GM23338 (cell line): Measurements from ENCODE around the gene NEDD4. TPM values are rescaled to one million over a fixed set of nuclear protein-coding genes. Genes with fewer than 3 reads are reported as not detected.

Experiments used
- ATAC-seq: fragments of 200-7000 bp; cut with Tn5 transposase; 3 replicates; pipeline ENCODE4 v1.9.1; 2020
- DNase-seq: peaks from one replicate; pipeline ENCODE4 v3.0.0-alpha.2; 2015; ENCODE audit warnings: low spot score
- H2AFZ ChIP-seq: fragments of 200-600 bp; sonication (generic); 2 replicates; pipeline ENCODE4 v1.8.0; 2016; ENCODE audit warnings: antibody characterized with exemption, mild to moderate bottlenecking, moderate library complexity
- H3F3A ChIP-seq: fragments of 200-600 bp; sonication (generic); replicated peaks from 2 replicates; pipeline ENCODE4 v1.8.0; 2017; ENCODE audit warnings: antibody characterized with exemption, mixed run types, low read depth
- H3K27ac ChIP-seq: fragments of 200-600 bp; sonication (generic); 2 replicates; pipeline ENCODE4 v1.6.1; 2016; ENCODE audit warnings: low read depth
- H3K27me3 ChIP-seq: fragments of 200-600 bp; sonication (generic); 2 replicates; pipeline ENCODE4 v1.8.0; 2016; ENCODE audit warnings: mild to moderate bottlenecking, mixed run types, moderate library complexity; ENCODE audit not compliant: insufficient read depth
- H3K36me3 ChIP-seq: fragments of 200-600 bp; sonication (generic); 2 replicates; pipeline ENCODE4 v1.8.0; 2016; ENCODE audit warnings: mild to moderate bottlenecking; ENCODE audit not compliant: insufficient read depth
- H3K4me1 ChIP-seq: fragments of 200-600 bp; sonication (generic); 2 replicates; pipeline ENCODE4 v1.8.0; 2016; ENCODE audit warnings: mild to moderate bottlenecking, moderate library complexity; ENCODE audit not compliant: insufficient read depth
- H3K4me2 ChIP-seq: fragments of 200-600 bp; sonication (generic); 2 replicates; pipeline ENCODE4 v1.7.1; 2017; ENCODE audit warnings: mixed run types
- H3K4me3 ChIP-seq: fragments of 200-600 bp; sonication (generic); 2 replicates; pipeline ENCODE4 v1.6.1; 2016; ENCODE audit warnings: mixed run types
- H3K79me2 ChIP-seq: fragments of 200-600 bp; sonication (generic); replicated peaks from 2 replicates; pipeline ENCODE4 v1.8.0; 2017; ENCODE audit warnings: mild to moderate bottlenecking; ENCODE audit not compliant: insufficient read depth
- H3K9me2 ChIP-seq: fragments of 200-600 bp; sonication (generic); 2 replicates; pipeline ENCODE4 v1.8.0; 2017; ENCODE audit not compliant: insufficient read depth
- H4K20me1 ChIP-seq: fragments of 200-600 bp; sonication (generic); replicated peaks from 2 replicates; pipeline ENCODE4 v1.8.0; 2017; ENCODE audit warnings: mild to moderate bottlenecking; ENCODE audit not compliant: insufficient read depth
- H3K27ac Mint-ChIP-seq: 2 replicates; pipeline ENCODE4 v1.8.0; 2020; ENCODE audit warnings: inconsistent platforms, mild to moderate bottlenecking, moderate library complexity, mixed read lengths
- H3K27me3 Mint-ChIP-seq: 3 replicates; pipeline ENCODE4 v1.8.0; 2022; ENCODE audit warnings: low read depth, mild to moderate bottlenecking, moderate library complexity, mixed read lengths, inconsistent platforms; ENCODE audit not compliant: insufficient read depth, poor library complexity
- H3K36me3 Mint-ChIP-seq: 3 replicates; pipeline ENCODE4 v1.8.0; 2021; ENCODE audit warnings: low read depth, mild to moderate bottlenecking, inconsistent platforms, moderate library complexity, mixed read lengths
- H3K4me1 Mint-ChIP-seq: 3 replicates; pipeline ENCODE4 v1.8.0; 2020; ENCODE audit warnings: mild to moderate bottlenecking, inconsistent platforms, mixed read lengths
- H3K4me3 Mint-ChIP-seq: 3 replicates; pipeline ENCODE4 v1.8.0; 2021; ENCODE audit warnings: moderate library complexity, mild to moderate bottlenecking, inconsistent platforms, mixed read lengths
- H3K9me3 Mint-ChIP-seq: 3 replicates; pipeline ENCODE4 v1.8.0; 2020; ENCODE audit warnings: moderate library complexity, mild to moderate bottlenecking, inconsistent platforms, mixed read lengths
- EZH2 ChIP-seq: fragments of 200-600 bp; sonication (generic); IDR thresholded peaks from one replicate; pipeline ENCODE4 v1.8.0; 2017; ENCODE audit warnings: antibody characterized with exemption, mild to moderate bottlenecking, low read depth; ENCODE audit not compliant: unreplicated experiment
- EZH2phosphoT487 ChIP-seq: fragments of 200-600 bp; sonication (generic); IDR thresholded peaks from one replicate; pipeline ENCODE4 v1.8.1; 2018; ENCODE audit warnings: antibody characterized with exemption; ENCODE audit not compliant: unreplicated experiment
- NANOG ChIP-seq: IDR thresholded peaks from 2 replicates; pipeline ENCODE4 v1.6.1; 2016; ENCODE audit warnings: antibody characterized with exemption, borderline replicate concordance
- STAT1 ChIP-seq: IDR thresholded peaks from one replicate; pipeline ENCODE4 v1.6.1; 2016; ENCODE audit warnings: antibody characterized with exemption; ENCODE audit not compliant: unreplicated experiment
- ZNF114 ChIP-seq: fragments of 250-450 bp; sonication (Bioruptor Pico); IDR thresholded peaks from 2 replicates; pipeline ENCODE4 v1.5.0; 2020; ENCODE audit warnings: mild to moderate bottlenecking, moderate library complexity
- ZNF331 ChIP-seq: fragments of 250-450 bp; sonication (Bioruptor Pico); IDR thresholded peaks from 2 replicates; pipeline ENCODE4 v1.5.0; 2020; ENCODE audit warnings: low read depth, mild to moderate bottlenecking, moderate library complexity
- polyA plus RNA-seq: library from polyadenylated mRNA; unstranded; fragments of >200 nt; fragmentation: Nextera tagmentation; extraction: Ambion mirVana; gene quantifications from 2 replicates; pipeline ENCODE4 v1.2.1, GENCODE V29; 2016
- total RNA-seq: library from RNA; depleted of rRNA; stranded (reverse); fragments of >200 nt; shearing (Covaris generic); gene quantifications from 2 replicates; pipeline ENCODE4 v1.2.3, GENCODE V29; 2014
- TF ChIP-seq, protein P1 (sequence below): IDR thresholded peaks from one replicate; pipeline ENCODE4 v1.6.1; 2018; ENCODE audit warnings: antibody characterized with exemption; ENCODE audit not compliant: unreplicated experiment
- TF ChIP-seq, protein P2 (sequence below), 2 experiments: fragments of 200-600 bp in 1 of 2; sonication (generic) in 1 of 2; conservative IDR thresholded peaks; 2 replicates each; pipeline versions ENCODE4 v1.5.1 to v1.6.1; 2016 to 2017; ENCODE audit warnings: antibody characterized with exemption in 2 of 2, low read depth in 2 of 2, mild to moderate bottlenecking in 2 of 2, moderate library complexity in 1 of 2

NEDD4 gene
- total and polyA plus RNA-seq, 2 experiments from 2014 or later: 2.1 to 7.2 TPM

DNA sequence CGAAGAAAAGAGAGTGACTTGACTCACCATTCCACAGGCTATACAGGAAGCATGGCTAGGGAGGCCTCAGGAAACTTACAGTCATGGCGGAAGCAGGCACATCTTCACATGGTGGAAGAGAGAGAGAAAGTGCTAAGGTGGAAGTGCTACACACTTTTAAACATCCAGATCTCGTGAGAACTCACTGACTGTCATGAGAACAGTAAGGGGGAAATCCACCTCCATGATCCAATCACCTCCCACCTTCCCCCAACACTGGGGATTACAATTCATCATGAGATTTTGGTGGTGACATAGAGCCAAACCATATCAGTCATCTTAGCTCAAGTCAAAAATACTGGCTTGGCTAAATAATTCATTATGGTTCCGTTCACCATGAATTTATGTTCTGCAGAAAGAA is 45.3 kb upstream of the NEDD4 start (continued):
- TF ChIP-seq, protein P1, sequence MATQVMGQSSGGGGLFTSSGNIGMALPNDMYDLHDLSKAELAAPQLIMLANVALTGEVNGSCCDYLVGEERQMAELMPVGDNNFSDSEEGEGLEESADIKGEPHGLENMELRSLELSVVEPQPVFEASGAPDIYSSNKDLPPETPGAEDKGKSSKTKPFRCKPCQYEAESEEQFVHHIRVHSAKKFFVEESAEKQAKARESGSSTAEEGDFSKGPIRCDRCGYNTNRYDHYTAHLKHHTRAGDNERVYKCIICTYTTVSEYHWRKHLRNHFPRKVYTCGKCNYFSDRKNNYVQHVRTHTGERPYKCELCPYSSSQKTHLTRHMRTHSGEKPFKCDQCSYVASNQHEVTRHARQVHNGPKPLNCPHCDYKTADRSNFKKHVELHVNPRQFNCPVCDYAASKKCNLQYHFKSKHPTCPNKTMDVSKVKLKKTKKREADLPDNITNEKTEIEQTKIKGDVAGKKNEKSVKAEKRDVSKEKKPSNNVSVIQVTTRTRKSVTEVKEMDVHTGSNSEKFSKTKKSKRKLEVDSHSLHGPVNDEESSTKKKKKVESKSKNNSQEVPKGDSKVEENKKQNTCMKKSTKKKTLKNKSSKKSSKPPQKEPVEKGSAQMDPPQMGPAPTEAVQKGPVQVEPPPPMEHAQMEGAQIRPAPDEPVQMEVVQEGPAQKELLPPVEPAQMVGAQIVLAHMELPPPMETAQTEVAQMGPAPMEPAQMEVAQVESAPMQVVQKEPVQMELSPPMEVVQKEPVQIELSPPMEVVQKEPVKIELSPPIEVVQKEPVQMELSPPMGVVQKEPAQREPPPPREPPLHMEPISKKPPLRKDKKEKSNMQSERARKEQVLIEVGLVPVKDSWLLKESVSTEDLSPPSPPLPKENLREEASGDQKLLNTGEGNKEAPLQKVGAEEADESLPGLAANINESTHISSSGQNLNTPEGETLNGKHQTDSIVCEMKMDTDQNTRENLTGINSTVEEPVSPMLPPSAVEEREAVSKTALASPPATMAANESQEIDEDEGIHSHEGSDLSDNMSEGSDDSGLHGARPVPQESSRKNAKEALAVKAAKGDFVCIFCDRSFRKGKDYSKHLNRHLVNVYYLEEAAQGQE: no peak
- TF ChIP-seq ZNF114 (CRISPR knock-in tag) (no peak), ZNF331 (no peak), NANOG (no peak)

DNA sequence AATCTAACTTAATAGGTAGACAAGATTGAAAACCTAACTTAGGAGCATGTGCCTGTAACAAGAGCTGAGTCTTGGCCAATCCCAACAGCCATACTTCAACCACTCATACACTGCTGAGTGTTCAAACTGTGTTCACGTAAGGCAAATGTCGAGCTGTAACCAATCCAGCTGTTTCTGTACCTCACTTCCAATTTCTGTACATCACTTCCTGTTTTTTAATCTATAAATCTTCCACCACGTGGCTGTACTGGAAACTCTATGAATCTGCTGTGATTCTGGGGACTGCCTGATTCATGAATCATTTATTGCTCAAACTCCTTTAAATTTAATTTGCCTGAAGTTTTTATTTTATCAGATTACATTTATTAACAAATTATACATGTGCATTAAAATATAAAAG is 44.6 kb upstream of the NEDD4 start:
- Mint-ChIP-seq H3K4me1 (peaks cover 7% of the 10 kb centered on the region), H3K27ac (no peak overlapping the region)

DNA sequence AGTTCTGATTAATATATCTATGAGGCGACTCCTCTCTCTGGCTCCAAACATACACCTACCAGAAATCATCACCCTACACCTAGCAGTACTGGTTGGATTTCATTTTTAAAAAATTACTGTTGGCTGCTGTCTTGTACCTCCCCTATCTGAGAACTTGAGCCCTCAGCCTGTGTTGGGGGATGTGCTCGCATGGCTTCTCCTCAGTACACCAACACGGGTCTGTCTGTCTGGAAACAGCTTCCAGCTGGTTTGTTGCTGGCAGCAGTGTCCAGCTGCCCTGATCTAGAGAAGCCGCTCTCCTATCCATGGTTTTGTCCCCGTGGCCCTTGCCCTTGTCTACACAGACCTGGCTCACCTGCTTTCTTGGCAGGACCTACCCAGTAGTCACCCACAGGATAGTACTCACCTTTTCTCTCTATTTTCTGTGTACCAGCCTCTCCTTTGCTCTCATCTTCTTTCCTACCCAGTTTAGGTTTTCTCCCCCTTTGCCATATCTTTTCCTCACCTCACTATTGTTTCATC is 43.2 kb upstream of the NEDD4 start:
- no peak overlapping the region for H3K4me2 ChIP-seq
- H3K27ac ChIP-seq: no peak overlapping the region
- ATAC-seq (no peak), DNase-seq (no peak)
- Mint-ChIP-seq H3K27me3 (peaks cover 4% of the 10 kb centered on the region), H3K9me3 (no peaks in the 10 kb centered on the region), H3K27ac (no peak overlapping the region), H3K4me1 (peaks cover 3% of the 10 kb centered on the region; the same call in 2 of the 3 replicates), H3K4me3 (no peak overlapping the region), H3K36me3 (no peaks in the 10 kb centered on the region)
- no peaks in the 10 kb centered on the region for H4K20me1 ChIP-seq
- no peaks in the 10 kb centered on the region for H3F3A ChIP-seq
- TF ChIP-seq, protein P2, sequence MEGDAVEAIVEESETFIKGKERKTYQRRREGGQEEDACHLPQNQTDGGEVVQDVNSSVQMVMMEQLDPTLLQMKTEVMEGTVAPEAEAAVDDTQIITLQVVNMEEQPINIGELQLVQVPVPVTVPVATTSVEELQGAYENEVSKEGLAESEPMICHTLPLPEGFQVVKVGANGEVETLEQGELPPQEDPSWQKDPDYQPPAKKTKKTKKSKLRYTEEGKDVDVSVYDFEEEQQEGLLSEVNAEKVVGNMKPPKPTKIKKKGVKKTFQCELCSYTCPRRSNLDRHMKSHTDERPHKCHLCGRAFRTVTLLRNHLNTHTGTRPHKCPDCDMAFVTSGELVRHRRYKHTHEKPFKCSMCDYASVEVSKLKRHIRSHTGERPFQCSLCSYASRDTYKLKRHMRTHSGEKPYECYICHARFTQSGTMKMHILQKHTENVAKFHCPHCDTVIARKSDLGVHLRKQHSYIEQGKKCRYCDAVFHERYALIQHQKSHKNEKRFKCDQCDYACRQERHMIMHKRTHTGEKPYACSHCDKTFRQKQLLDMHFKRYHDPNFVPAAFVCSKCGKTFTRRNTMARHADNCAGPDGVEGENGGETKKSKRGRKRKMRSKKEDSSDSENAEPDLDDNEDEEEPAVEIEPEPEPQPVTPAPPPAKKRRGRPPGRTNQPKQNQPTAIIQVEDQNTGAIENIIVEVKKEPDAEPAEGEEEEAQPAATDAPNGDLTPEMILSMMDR (conservative IDR thresholded peaks at IDR 0.05; ENCODE audit: low read depth in 2 of 2): no peak
- no peaks in the 10 kb centered on the region for H3K27me3 ChIP-seq
- no peaks in the 10 kb centered on the region for H3K4me1 ChIP-seq
- H3K9me2 ChIP-seq: 0 out of 2 replicates have a peak, but pooled peaks cover 4% of the 10 kb centered on the region
- H3K36me3 ChIP-seq: no peaks in the 10 kb centered on the region
- H2AFZ ChIP-seq: no peak overlapping the region
- no peaks in the 10 kb centered on the region for H3K79me2 ChIP-seq
- H3K4me3 ChIP-seq: no peak overlapping the region

More for the DNA sequence above, 44.6 kb upstream of the NEDD4 start:
- Histone ChIP-seq H4K20me1 (no peaks in the 10 kb centered on the region), H3K27me3 (no peaks in the 10 kb centered on the region), H3K4me1 (0 out of 2 replicates have a peak, but pooled peaks cover 1% of the 10 kb centered on the region), H3K79me2 (no peaks in the 10 kb centered on the region), H3K36me3 (no peaks in the 10 kb centered on the region), H3K4me2 (no peak overlapping the region), H2AFZ (no peak overlapping the region), H3F3A (no peaks in the 10 kb centered on the region), H3K27ac (no peak overlapping the region), H3K9me2 (0 out of 2 replicates have a peak, but pooled peaks cover 4% of the 10 kb centered on the region), H3K4me3 (no peak overlapping the region)
- DNase-seq: no peak
- TF ChIP-seq EZH2phosphoT487 (no peak), STAT1 (no peak), ZNF331 (no peak), EZH2 (no peak)
- no peak for ATAC-seq
- Mint-ChIP-seq H3K36me3 (no peaks in the 10 kb centered on the region), H3K27me3 (peaks cover 4% of the 10 kb centered on the region), H3K4me3 (no peak overlapping the region), H3K9me3 (no peaks in the 10 kb centered on the region)
